DOHH2 (cell line): Measurements from ENCODE around the gene VPS37D.
"Not testable (repeated sequence)": the region's sequence is repeated elsewhere in the genome, so short reads cannot be mapped to it uniquely, and the experiment has no call there.

ENCODE experiments used
- H3F3A ChIP-seq: fragments of 200-600 bp; sonication (generic), shearing (Covaris generic); 2 replicates; pipeline ENCODE4 v1.6.0; 2016; ENCODE audit warnings: antibody characterized with exemption, mild to moderate bottlenecking; ENCODE audit not compliant: control insufficient read depth, insufficient read depth
- H3K27ac ChIP-seq: fragments of 200-600 bp; sonication (generic); 2 replicates; pipeline ENCODE4 v1.5.1; 2014; ENCODE audit warnings: low read depth, mild to moderate bottlenecking, low read length, moderate library complexity
- H3K27me3 ChIP-seq: fragments of 200-600 bp; sonication (generic); 2 replicates; pipeline ENCODE4 v1.6.1; 2014; ENCODE audit warnings: mild to moderate bottlenecking, low read length, mixed read lengths; ENCODE audit not compliant: control insufficient read depth
- H3K36me3 ChIP-seq: fragments of 200-600 bp; sonication (generic); 2 replicates; pipeline ENCODE4 v1.6.1; 2014; ENCODE audit warnings: mild to moderate bottlenecking, low read length, moderate library complexity, mixed read lengths; ENCODE audit not compliant: control insufficient read depth
- H3K4me1 ChIP-seq: fragments of 200-600 bp; sonication (generic); 2 replicates; pipeline ENCODE4 v1.6.1; 2014; ENCODE audit warnings: mild to moderate bottlenecking, low read length, mixed read lengths; ENCODE audit not compliant: control insufficient read depth
- H3K4me2 ChIP-seq: fragments of 200-600 bp; sonication (generic); 2 replicates; pipeline ENCODE4 v1.6.0; 2014; ENCODE audit warnings: mild to moderate bottlenecking, low read length, moderate library complexity
- H3K4me3 ChIP-seq: fragments of 200-600 bp; sonication (generic); 2 replicates; pipeline ENCODE4 v1.5.1; 2014; ENCODE audit warnings: mild to moderate bottlenecking, low read length, mixed read lengths
- H3K79me2 ChIP-seq: fragments of 200-600 bp; sonication (generic); 2 replicates; pipeline ENCODE4 v1.6.1; 2014; ENCODE audit warnings: mild to moderate bottlenecking, low read length, mixed read lengths; ENCODE audit not compliant: control insufficient read depth
- H3K9me2 ChIP-seq: fragments of 200-600 bp; sonication (generic); replicated peaks from 2 replicates; pipeline ENCODE4 v1.6.1; 2014; ENCODE audit warnings: mild to moderate bottlenecking, low read length, mixed read lengths; ENCODE audit not compliant: control insufficient read depth
- H3K9me3 ChIP-seq: fragments of 200-600 bp; sonication (generic); 2 replicates; pipeline ENCODE4 v1.6.1; 2014; ENCODE audit warnings: antibody characterized with exemption, low read length, mixed read lengths; ENCODE audit not compliant: control insufficient read depth, insufficient read depth
- H4K20me1 ChIP-seq: fragments of 200-600 bp; sonication (generic); 2 replicates; pipeline ENCODE4 v1.6.0; 2014; ENCODE audit warnings: low read depth, mild to moderate bottlenecking, antibody characterized with exemption, low read length, moderate library complexity; ENCODE audit not compliant: control insufficient read depth, insufficient read depth
- CTCF ChIP-seq: fragments of 200-600 bp; sonication (generic); IDR thresholded peaks from one replicate; pipeline ENCODE4 v1.5.1; 2014; ENCODE audit warnings: antibody characterized with exemption, mild to moderate bottlenecking, low read depth, low read length; ENCODE audit not compliant: poor library complexity, severe bottlenecking
- EZH2phosphoT487 ChIP-seq: fragments of 200-600 bp; sonication (generic); IDR thresholded peaks from 2 replicates; pipeline ENCODE4 v1.6.1; 2017; ENCODE audit warnings: borderline replicate concordance, mild to moderate bottlenecking, antibody characterized with exemption, low read length, moderate library complexity, mixed read lengths

The VPS37D gene

GRCh38 chr7:73708961-73709549 is 41.4 kb downstream of the VPS37D start:
- H3F3A ChIP-seq: no peaks in the 10 kb centered on the region
- H3K27ac ChIP-seq: no peak overlapping the region
- H3K4me1 ChIP-seq: peaks cover 11% of the 10 kb centered on the region
- TF ChIP-seq CTCF (no peak), EZH2phosphoT487 (no peak)
- H4K20me1 ChIP-seq: peaks cover 4% of the 10 kb centered on the region; the same call in 1 of the 2 replicates
- no peaks in the 10 kb centered on the region for H3K79me2 ChIP-seq
- H3K36me3 ChIP-seq: no peaks in the 10 kb centered on the region
- H3K4me2 ChIP-seq: no peak overlapping the region
- no peaks in the 10 kb centered on the region for H3K9me3 ChIP-seq
- no peak overlapping the region for H3K4me3 ChIP-seq
- H3K9me2 ChIP-seq: no peaks in the 10 kb centered on the region
- no peaks in the 10 kb centered on the region for H3K27me3 ChIP-seq

- H4K20me1 ChIP-seq: peaks cover 15% of the 10 kb centered on the region; the same call in 1 of the 2 replicates
- H3K4me3 ChIP-seq: no peak overlapping the region
- no peak overlapping the region for H3K4me2 ChIP-seq
- H3K9me2 ChIP-seq: no peaks in the 10 kb centered on the region
- H3K4me1 ChIP-seq: peaks cover 12% of the 10 kb centered on the region
- H3F3A ChIP-seq: no peaks in the 10 kb centered on the region
- TF ChIP-seq EZH2phosphoT487: no peak
- TF ChIP-seq CTCF: no peak
- H3K36me3 ChIP-seq: no peaks in the 10 kb centered on the region
- peaks cover 5% of the 10 kb centered on the region for H3K27me3 ChIP-seq
- H3K9me3 ChIP-seq: no peaks in the 10 kb centered on the region
- no peak overlapping the region for H3K27ac ChIP-seq
- H3K79me2 ChIP-seq: peaks cover 2% of the 10 kb centered on the region
Measured at GRCh38 chr7:73712773-73713172, 45.1 kb downstream of the VPS37D start.

- H3K4me3 ChIP-seq, H3K27ac ChIP-seq, H3F3A ChIP-seq, H3K79me2 ChIP-seq, H3K4me2 ChIP-seq, H3K9me2 ChIP-seq, H3K9me3 ChIP-seq, H3K36me3 ChIP-seq: not testable (repeated sequence)
- Histone ChIP-seq H3K4me1 (peaks cover 18% of the 10 kb centered on the region), H3K27me3 (peaks cover 11% of the 10 kb centered on the region), H4K20me1 (peaks cover 21% of the 10 kb centered on the region; the same call in 1 of the 2 replicates)
Measured at GRCh38 chr7:73713319-73713718, 45.7 kb downstream of the VPS37D start.

- Histone ChIP-seq H3F3A (no peaks in the 10 kb centered on the region), H3K9me2 (no peaks in the 10 kb centered on the region), H4K20me1 (peaks cover 26% of the 10 kb centered on the region; the same call in 1 of the 2 replicates), H3K36me3 (no peaks in the 10 kb centered on the region), H3K27ac (no peak overlapping the region), H3K4me2 (no peak overlapping the region), H3K9me3 (no peaks in the 10 kb centered on the region), H3K27me3 (peaks cover 25% of the 10 kb centered on the region), H3K79me2 (peaks cover 13% of the 10 kb centered on the region), H3K4me3 (no peak overlapping the region), H3K4me1 (peaks cover 32% of the 10 kb centered on the region)
- TF ChIP-seq EZH2phosphoT487 (no peak), CTCF (no peak)
Measured at GRCh38 chr7:73715648-73716317, 48.2 kb downstream of the VPS37D start.
